Smooth muscle cell (in vitro differentiated cells): ENCODE results near the gene SRPX. TPM values are rescaled to one million over a fixed set of nuclear protein-coding genes. Genes with fewer than 3 reads are reported as not detected.

Experiments
- DNase-seq: peaks from one replicate; lab custom pipeline; 2025; ENCODE audit not compliant: unreplicated experiment; lab: John Stamatoyannopoulos, UW
- H2AFZ ChIP-seq: fragments of 200-600 bp; sonication (generic); 2 replicates; pipeline ENCODE4 v1.6.0; 2016; ENCODE audit warnings: antibody characterized with exemption, low read depth, mild to moderate bottlenecking
- H3F3A ChIP-seq: fragments of 200-600 bp; sonication (generic); 2 replicates; pipeline ENCODE4 v1.6.0; 2017; ENCODE audit warnings: antibody characterized with exemption, low read depth
- H3K27ac ChIP-seq: fragments of 200-600 bp; sonication (generic); 2 replicates; pipeline ENCODE4 v1.5.1; 2016; ENCODE audit warnings: low read depth, mild to moderate bottlenecking
- H3K27me3 ChIP-seq: fragments of 200-600 bp; sonication (generic); 2 replicates; pipeline ENCODE4 v1.6.1; 2016; ENCODE audit warnings: low read depth, mild to moderate bottlenecking
- H3K36me3 ChIP-seq: fragments of 200-600 bp; sonication (generic); 2 replicates; pipeline ENCODE4 v1.5.1; 2016; ENCODE audit warnings: low read depth
- H3K4me1 ChIP-seq: fragments of 200-600 bp; sonication (generic); 2 replicates; pipeline ENCODE4 v1.5.1; 2016; ENCODE audit warnings: low read depth
- H3K4me2 ChIP-seq: fragments of 200-600 bp; sonication (generic); 2 replicates; pipeline ENCODE4 v1.6.0; 2016; ENCODE audit warnings: mild to moderate bottlenecking
- H3K4me3 ChIP-seq: fragments of 200-600 bp; sonication (generic); 2 replicates; pipeline ENCODE4 v1.5.1; 2016; ENCODE audit warnings: mild to moderate bottlenecking
- H3K79me2 ChIP-seq: fragments of 200-600 bp; sonication (generic); 2 replicates; pipeline ENCODE4 v1.6.0; 2016; ENCODE audit warnings: low read depth, mild to moderate bottlenecking
- H3K9ac ChIP-seq: fragments of 200-600 bp; sonication (generic); 2 replicates; pipeline ENCODE4 v1.6.0; 2016; ENCODE audit warnings: low read depth
- H3K9me3 ChIP-seq: fragments of 200-600 bp; sonication (generic); replicated peaks from 2 replicates; pipeline ENCODE4 v1.5.1; 2016; ENCODE audit warnings: low read depth
- H4K20me1 ChIP-seq: fragments of 200-600 bp; sonication (generic); 2 replicates; pipeline ENCODE4 v1.6.0; 2016; ENCODE audit warnings: low read depth
- WGBS: methylation state at CpG from one replicate; pipeline ENCODE4 v1.1.7; 2016; ENCODE audit warnings: low lambda C conversion rate; 5-methylcytosine and 5-hydroxymethylcytosine counted together
- polyA plus RNA-seq: library from polyadenylated mRNA; unstranded; fragments of >200 nt; fragmentation: Nextera tagmentation; extraction: Ambion mirVana; gene quantifications from 2 replicates; pipeline ENCODE4 v1.2.1, GENCODE V29; 2016
- total RNA-seq: library from RNA; depleted of rRNA; stranded (reverse); fragments of >200 nt; gene quantifications from 2 replicates; pipeline ENCODE4 v1.2.3, GENCODE V29; 2014
- TF ChIP-seq, protein P1 (sequence below): fragments of 200-600 bp; sonication (generic); IDR thresholded peaks from 2 replicates; pipeline ENCODE4 v1.5.1; 2017; ENCODE audit warnings: borderline replicate concordance, mild to moderate bottlenecking, antibody characterized with exemption; ENCODE audit not compliant: insufficient read depth, poor library complexity, severe bottlenecking

SRPX gene
- total and polyA plus RNA-seq, 2 experiments from 2014 or later = 46.1 to 64.9 TPM

DNA sequence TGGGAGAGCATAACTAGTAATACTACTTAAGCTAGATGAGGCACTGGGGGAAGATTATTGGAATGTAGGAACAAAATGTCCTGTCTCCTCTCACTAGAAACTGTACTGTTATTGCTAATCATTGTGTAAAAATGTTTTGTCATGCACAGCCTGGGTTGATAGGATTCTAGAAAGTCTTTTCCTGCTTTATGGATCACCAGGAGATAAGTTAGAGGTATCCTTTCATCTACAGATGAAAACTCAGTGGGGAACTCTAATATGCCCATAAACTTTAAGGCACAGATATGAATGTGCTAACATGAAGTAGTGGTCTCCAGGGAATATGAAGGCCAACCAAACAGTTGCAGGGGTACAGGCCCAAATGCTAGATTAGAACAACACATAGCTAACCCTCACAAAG lies 57.5 kb downstream of the SRPX start:
- Histone ChIP-seq H2AFZ (no peak overlapping the region), H3K27ac (no peak overlapping the region), H3K4me3 (no peak overlapping the region), H3K9ac (no peak overlapping the region), H3F3A (no peaks in the 10 kb centered on the region), H3K36me3 (no peaks in the 10 kb centered on the region), H3K79me2 (no peaks in the 10 kb centered on the region), H4K20me1 (no peaks in the 10 kb centered on the region), H3K4me1 (no peaks in the 10 kb centered on the region), H3K4me2 (no peak overlapping the region), H3K27me3 (no peaks in the 10 kb centered on the region), H3K9me3 (no peaks in the 10 kb centered on the region)
- TF ChIP-seq, protein P1, sequence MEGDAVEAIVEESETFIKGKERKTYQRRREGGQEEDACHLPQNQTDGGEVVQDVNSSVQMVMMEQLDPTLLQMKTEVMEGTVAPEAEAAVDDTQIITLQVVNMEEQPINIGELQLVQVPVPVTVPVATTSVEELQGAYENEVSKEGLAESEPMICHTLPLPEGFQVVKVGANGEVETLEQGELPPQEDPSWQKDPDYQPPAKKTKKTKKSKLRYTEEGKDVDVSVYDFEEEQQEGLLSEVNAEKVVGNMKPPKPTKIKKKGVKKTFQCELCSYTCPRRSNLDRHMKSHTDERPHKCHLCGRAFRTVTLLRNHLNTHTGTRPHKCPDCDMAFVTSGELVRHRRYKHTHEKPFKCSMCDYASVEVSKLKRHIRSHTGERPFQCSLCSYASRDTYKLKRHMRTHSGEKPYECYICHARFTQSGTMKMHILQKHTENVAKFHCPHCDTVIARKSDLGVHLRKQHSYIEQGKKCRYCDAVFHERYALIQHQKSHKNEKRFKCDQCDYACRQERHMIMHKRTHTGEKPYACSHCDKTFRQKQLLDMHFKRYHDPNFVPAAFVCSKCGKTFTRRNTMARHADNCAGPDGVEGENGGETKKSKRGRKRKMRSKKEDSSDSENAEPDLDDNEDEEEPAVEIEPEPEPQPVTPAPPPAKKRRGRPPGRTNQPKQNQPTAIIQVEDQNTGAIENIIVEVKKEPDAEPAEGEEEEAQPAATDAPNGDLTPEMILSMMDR = no peak
- DNase-seq = no peak

DNA sequence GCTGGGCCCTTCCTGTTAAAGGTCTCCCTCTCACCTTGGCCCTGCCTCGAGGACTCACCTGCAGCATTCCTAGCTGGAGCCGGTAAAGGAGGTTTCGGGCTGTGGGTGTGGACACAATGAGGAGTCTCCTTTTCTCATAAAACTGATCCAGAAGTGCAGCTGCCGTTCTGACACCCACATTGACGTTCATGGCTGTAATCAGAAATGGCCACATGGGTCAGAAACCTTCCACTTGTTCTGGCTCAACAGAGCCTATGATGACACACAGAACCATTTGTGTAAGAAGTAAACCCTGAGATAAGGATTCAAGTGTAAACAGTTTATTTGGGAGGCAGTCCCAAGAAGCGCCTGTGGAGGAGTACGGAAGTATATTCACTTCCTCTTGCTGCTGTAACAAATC lies 63.8 kb downstream of the SRPX start:
- H3K9ac ChIP-seq = no peak overlapping the region
- H3K79me2 ChIP-seq = no peaks in the 10 kb centered on the region
- TF ChIP-seq, protein P1 = no peak
- H3K27ac ChIP-seq = no peak overlapping the region
- 59% methylated on average over 7 of the region's 7 CpGs for WGBS
- H3K4me2 ChIP-seq = no peak overlapping the region
- no peaks in the 10 kb centered on the region for H4K20me1 ChIP-seq
- H2AFZ ChIP-seq = no peak overlapping the region
- no peaks in the 10 kb centered on the region for H3K27me3 ChIP-seq
- no peaks in the 10 kb centered on the region for H3K4me1 ChIP-seq
- no peaks in the 10 kb centered on the region for H3K9me3 ChIP-seq
- no peaks in the 10 kb centered on the region for H3F3A ChIP-seq
- H3K36me3 ChIP-seq = no peaks in the 10 kb centered on the region
- no peak overlapping the region for H3K4me3 ChIP-seq
- DNase-seq = no peak

DNA sequence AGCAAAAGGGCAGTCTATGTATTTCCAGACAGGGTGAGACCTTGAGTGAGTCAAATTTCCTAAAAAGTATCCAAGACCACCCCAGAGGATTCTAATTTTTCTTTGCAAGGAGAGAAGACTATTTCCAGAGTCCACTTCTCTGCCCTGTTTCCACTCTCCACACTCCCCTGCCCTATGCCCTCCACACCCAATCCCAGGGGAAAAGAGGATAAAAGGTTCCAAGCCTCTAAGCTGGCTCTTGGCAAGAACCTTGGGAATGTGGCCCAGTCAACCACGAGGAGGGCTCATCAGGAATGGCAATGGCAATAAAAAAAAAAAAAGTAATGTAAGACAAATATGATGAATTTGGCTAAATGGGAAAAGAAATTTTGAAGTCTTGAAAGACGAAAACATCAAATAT lies 65.9 kb downstream of the SRPX start:
- Histone ChIP-seq H2AFZ (no peak overlapping the region), H3K4me2 (no peak overlapping the region), H3K4me1 (no peaks in the 10 kb centered on the region), H3K9ac (no peak overlapping the region), H3K79me2 (no peaks in the 10 kb centered on the region), H3K27ac (no peak overlapping the region), H3F3A (no peaks in the 10 kb centered on the region), H3K36me3 (no peaks in the 10 kb centered on the region), H3K27me3 (no peaks in the 10 kb centered on the region), H3K9me3 (no peaks in the 10 kb centered on the region), H4K20me1 (no peaks in the 10 kb centered on the region), H3K4me3 (no peak overlapping the region)
- TF ChIP-seq, protein P1 = no peak
- DNase-seq = no peak
- 65% methylated on average over 2 of the region's 2 CpGs for WGBS

DNA sequence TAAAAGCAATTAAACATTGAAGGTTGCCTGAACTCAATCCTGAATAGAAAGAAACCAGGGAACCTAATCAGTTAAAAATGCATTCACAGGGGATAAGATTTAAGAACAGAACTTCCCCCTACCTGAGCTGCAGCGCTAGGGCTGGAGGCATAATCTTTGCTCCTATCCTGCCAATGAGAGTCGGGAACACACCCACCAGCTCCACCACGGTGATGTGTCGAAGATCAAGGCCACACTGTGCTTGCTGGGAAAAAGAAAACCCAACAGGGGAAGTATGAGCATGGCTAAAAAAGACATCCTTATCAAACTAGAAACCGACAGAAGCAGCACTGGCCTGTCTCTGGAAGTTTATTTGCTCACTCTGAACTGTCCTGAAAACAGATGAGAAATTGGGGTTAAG lies 66.3 kb downstream of the SRPX start:
- WGBS = 54% methylated on average over 5 of the region's 5 CpGs
- H3K4me1 ChIP-seq = no peaks in the 10 kb centered on the region
- no peak overlapping the region for H3K27ac ChIP-seq
- no peaks in the 10 kb centered on the region for H3K9me3 ChIP-seq
- H2AFZ ChIP-seq = no peak overlapping the region
- H3K9ac ChIP-seq = no peak overlapping the region
- no peaks in the 10 kb centered on the region for H3K36me3 ChIP-seq
- no peaks in the 10 kb centered on the region for H3F3A ChIP-seq
- no peak for DNase-seq
- H3K4me2 ChIP-seq = no peak overlapping the region
- TF ChIP-seq, protein P1 = no peak
- no peaks in the 10 kb centered on the region for H4K20me1 ChIP-seq
- no peak overlapping the region for H3K4me3 ChIP-seq
- no peaks in the 10 kb centered on the region for H3K79me2 ChIP-seq
- H3K27me3 ChIP-seq = no peaks in the 10 kb centered on the region
